ENCODE results near the gene DTD1.

DTD1 gene

DNA sequence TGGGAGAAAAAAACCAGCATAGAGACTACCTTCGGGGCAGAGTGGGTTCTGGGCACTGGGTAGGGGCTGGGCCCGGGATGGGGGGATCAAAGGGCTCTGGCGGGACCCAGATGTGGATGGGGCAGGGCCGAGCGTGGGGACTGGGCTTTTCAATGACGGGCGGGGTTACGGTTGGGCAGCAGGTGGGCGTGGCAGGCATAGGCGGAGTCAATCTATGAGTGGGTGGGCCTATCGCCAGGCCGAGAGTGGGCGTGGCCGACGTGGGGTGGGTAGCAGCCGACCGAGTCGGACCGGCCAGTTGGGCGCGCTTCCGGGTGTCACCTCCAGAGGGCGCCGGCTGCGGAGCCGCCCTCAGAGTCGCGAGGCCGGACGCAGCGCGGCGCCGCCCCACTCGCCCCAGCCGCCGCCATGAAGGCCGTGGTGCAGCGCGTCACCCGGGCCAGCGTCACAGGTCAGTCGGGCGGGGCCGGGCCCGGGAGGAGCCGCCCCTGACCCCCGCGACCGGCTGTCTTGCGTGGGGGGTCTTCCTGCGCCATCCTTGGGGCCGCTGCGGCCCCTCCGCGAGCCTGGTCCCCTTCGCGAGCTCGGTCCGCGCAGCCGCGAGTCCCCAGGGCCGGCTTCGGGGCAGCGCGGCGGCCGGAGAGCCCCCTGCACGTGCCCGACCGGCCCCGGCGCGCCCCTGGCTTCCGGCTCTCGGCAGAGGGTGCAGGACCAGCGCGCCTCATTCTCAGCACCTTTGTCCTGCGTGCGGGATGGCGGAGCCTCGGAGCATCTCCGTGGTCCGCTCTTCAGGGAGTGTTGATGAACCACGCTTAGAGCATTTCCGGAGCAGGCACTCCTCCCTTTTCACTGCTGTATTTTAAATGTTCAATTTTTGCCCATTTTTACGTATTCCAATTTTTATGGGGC lies at the start of gene DTD1 (continued):
- TF ChIP-seq ZNF354C (tag by site-specific recombination; IDR thresholded peaks at IDR 0.05; ENCODE audit: borderline replicate concordance, low read depth) = no peak
- peak; percentile 68; the same call in 1 of the 2 replicates for TF ChIP-seq SCRT1 (tag by site-specific recombination; IDR thresholded peaks at IDR 0.05; ENCODE audit: borderline replicate concordance)
- TF ChIP-seq ZNF677 (tag by site-specific recombination; IDR thresholded peaks at IDR 0.05) = no peak
- no peak for TF ChIP-seq ZNF624 (tag by site-specific recombination; IDR thresholded peaks at IDR 0.05)
- peak; percentile 32; the same call in 1 of the 2 replicates for TF ChIP-seq ZBTB20 (tag by site-specific recombination; IDR thresholded peaks at IDR 0.05)
- TF ChIP-seq ZNF112 (tag by site-specific recombination; IDR thresholded peaks at IDR 0.05) = no peak
- TF ChIP-seq, protein P1, sequence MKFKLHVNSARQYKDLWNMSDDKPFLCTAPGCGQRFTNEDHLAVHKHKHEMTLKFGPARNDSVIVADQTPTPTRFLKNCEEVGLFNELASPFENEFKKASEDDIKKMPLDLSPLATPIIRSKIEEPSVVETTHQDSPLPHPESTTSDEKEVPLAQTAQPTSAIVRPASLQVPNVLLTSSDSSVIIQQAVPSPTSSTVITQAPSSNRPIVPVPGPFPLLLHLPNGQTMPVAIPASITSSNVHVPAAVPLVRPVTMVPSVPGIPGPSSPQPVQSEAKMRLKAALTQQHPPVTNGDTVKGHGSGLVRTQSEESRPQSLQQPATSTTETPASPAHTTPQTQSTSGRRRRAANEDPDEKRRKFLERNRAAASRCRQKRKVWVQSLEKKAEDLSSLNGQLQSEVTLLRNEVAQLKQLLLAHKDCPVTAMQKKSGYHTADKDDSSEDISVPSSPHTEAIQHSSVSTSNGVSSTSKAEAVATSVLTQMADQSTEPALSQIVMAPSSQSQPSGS (tag by site-specific recombination; IDR thresholded peaks at IDR 0.05; ENCODE audit: low read depth) = no peak
- TF ChIP-seq, protein P2, sequence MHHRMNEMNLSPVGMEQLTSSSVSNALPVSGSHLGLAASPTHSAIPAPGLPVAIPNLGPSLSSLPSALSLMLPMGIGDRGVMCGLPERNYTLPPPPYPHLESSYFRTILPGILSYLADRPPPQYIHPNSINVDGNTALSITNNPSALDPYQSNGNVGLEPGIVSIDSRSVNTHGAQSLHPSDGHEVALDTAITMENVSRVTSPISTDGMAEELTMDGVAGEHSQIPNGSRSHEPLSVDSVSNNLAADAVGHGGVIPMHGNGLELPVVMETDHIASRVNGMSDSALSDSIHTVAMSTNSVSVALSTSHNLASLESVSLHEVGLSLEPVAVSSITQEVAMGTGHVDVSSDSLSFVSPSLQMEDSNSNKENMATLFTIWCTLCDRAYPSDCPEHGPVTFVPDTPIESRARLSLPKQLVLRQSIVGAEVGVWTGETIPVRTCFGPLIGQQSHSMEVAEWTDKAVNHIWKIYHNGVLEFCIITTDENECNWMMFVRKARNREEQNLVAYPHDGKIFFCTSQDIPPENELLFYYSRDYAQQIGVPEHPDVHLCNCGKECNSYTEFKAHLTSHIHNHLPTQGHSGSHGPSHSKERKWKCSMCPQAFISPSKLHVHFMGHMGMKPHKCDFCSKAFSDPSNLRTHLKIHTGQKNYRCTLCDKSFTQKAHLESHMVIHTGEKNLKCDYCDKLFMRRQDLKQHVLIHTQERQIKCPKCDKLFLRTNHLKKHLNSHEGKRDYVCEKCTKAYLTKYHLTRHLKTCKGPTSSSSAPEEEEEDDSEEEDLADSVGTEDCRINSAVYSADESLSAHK (tag by site-specific recombination; IDR thresholded peaks at IDR 0.05) = no peak
- peak; percentile 78; the same call in 1 of the 2 replicates for TF ChIP-seq ZNF660 (tag by site-specific recombination; IDR thresholded peaks at IDR 0.05)
- TF ChIP-seq ZFP69B (tag by site-specific recombination; IDR thresholded peaks at IDR 0.05) = no peak
- TF ChIP-seq ZNF658 (tag by site-specific recombination; IDR thresholded peaks at IDR 0.05) = no peak
- TF ChIP-seq ZNF292 (tag by site-specific recombination; IDR thresholded peaks at IDR 0.05; ENCODE audit: borderline replicate concordance, low read depth) = no peak
- TF ChIP-seq ZNF747 (tag by site-specific recombination; IDR thresholded peaks at IDR 0.05) = no peak
- TF ChIP-seq MYNN (tag by site-specific recombination; IDR thresholded peaks at IDR 0.05; ENCODE audit: borderline replicate concordance) = no peak
- no peak for TF ChIP-seq ZNF155 (tag by site-specific recombination; IDR thresholded peaks at IDR 0.05)
- no peak for TF ChIP-seq ZNF24 (tag by site-specific recombination; IDR thresholded peaks at IDR 0.05)
- TF ChIP-seq, protein P3, sequence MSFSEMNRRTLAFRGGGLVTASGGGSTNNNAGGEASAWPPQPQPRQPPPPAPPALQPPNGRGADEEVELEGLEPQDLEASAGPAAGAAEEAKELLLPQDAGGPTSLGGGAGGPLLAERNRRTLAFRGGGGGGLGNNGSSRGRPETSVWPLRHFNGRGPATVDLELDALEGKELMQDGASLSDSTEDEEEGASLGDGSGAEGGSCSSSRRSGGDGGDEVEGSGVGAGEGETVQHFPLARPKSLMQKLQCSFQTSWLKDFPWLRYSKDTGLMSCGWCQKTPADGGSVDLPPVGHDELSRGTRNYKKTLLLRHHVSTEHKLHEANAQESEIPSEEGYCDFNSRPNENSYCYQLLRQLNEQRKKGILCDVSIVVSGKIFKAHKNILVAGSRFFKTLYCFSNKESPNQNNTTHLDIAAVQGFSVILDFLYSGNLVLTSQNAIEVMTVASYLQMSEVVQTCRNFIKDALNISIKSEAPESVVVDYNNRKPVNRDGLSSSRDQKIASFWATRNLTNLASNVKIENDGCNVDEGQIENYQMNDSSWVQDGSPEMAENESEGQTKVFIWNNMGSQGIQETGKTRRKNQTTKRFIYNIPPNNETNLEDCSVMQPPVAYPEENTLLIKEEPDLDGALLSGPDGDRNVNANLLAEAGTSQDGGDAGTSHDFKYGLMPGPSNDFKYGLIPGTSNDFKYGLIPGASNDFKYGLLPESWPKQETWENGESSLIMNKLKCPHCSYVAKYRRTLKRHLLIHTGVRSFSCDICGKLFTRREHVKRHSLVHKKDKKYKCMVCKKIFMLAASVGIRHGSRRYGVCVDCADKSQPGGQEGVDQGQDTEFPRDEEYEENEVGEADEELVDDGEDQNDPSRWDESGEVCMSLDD (tag by site-specific recombination; IDR thresholded peaks at IDR 0.05) = no peak
- TF ChIP-seq ZFP37 (tag by site-specific recombination; IDR thresholded peaks at IDR 0.05) = no peak
- no peak for TF ChIP-seq ZNF239 (tag by site-specific recombination; IDR thresholded peaks at IDR 0.05)
- no peak for TF ChIP-seq ZNF138 (tag by site-specific recombination; IDR thresholded peaks at IDR 0.05; ENCODE audit: borderline replicate concordance)
- TF ChIP-seq OVOL3 (tag by site-specific recombination; IDR thresholded peaks at IDR 0.05) = no peak
- TF ChIP-seq, protein P4, sequence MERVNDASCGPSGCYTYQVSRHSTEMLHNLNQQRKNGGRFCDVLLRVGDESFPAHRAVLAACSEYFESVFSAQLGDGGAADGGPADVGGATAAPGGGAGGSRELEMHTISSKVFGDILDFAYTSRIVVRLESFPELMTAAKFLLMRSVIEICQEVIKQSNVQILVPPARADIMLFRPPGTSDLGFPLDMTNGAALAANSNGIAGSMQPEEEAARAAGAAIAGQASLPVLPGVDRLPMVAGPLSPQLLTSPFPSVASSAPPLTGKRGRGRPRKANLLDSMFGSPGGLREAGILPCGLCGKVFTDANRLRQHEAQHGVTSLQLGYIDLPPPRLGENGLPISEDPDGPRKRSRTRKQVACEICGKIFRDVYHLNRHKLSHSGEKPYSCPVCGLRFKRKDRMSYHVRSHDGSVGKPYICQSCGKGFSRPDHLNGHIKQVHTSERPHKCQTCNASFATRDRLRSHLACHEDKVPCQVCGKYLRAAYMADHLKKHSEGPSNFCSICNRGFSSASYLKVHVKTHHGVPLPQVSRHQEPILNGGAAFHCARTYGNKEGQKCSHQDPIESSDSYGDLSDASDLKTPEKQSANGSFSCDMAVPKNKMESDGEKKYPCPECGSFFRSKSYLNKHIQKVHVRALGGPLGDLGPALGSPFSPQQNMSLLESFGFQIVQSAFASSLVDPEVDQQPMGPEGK (tag by site-specific recombination; IDR thresholded peaks at IDR 0.05) = no peak
- no peak for TF ChIP-seq ZNF157 (tag by site-specific recombination; IDR thresholded peaks at IDR 0.05)
- TF ChIP-seq, protein P5, sequence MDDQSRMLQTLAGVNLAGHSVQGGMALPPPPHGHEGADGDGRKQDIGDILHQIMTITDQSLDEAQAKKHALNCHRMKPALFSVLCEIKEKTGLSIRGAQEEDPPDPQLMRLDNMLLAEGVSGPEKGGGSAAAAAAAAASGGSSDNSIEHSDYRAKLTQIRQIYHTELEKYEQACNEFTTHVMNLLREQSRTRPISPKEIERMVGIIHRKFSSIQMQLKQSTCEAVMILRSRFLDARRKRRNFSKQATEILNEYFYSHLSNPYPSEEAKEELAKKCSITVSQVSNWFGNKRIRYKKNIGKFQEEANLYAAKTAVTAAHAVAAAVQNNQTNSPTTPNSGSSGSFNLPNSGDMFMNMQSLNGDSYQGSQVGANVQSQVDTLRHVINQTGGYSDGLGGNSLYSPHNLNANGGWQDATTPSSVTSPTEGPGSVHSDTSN (CRISPR knock-in tag; IDR thresholded peaks at IDR 0.05) = no peak
- TF ChIP-seq, protein P6, sequence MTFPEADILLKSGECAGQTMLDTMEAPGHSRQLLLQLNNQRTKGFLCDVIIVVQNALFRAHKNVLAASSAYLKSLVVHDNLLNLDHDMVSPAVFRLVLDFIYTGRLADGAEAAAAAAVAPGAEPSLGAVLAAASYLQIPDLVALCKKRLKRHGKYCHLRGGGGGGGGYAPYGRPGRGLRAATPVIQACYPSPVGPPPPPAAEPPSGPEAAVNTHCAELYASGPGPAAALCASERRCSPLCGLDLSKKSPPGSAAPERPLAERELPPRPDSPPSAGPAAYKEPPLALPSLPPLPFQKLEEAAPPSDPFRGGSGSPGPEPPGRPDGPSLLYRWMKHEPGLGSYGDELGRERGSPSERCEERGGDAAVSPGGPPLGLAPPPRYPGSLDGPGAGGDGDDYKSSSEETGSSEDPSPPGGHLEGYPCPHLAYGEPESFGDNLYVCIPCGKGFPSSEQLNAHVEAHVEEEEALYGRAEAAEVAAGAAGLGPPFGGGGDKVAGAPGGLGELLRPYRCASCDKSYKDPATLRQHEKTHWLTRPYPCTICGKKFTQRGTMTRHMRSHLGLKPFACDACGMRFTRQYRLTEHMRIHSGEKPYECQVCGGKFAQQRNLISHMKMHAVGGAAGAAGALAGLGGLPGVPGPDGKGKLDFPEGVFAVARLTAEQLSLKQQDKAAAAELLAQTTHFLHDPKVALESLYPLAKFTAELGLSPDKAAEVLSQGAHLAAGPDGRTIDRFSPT (tag by site-specific recombination; IDR thresholded peaks at IDR 0.05) = peak; percentile 68; the same call in 1 of the 2 replicates

Data from HEK293 (cell line).